Measurements from ENCODE around the gene ME2. TPM values are rescaled to one million over a fixed set of nuclear protein-coding genes. Genes with fewer than 3 reads are reported as not detected.

ME2 gene
- total and polyA plus RNA-seq, 9 of the 15 experiments (the other 6 are each of a cell fraction or from before 2014, with no cell fraction given) = 12.3 to 54.4 (median 36.2) TPM

- peak overlapping the region in 1 of 2 experiments; percentile 26; a peak in 1 of 4 replicates for H3K9ac ChIP-seq (ENCODE audit: insufficient read depth in 1 of 2, low read depth in 2 of 2, low read length in 2 of 2)
- FAIRE-seq (no peak), ATAC-seq (peak; percentile 60), DNase-seq (ENCODE audit: extremely low read depth in 1 of 4, low spot score in 3 of 4) (peak in 1 of 4 experiments; percentile 50)
- in situ Hi-C loops (cut with MboI) = no loop called here
- 0 out of 2 replicates have a peak overlapping the region, but pooled peaks have one; percentile 32 for H2AFZ ChIP-seq (ENCODE audit: low read depth, low read length)
- POLR2A ChIA-PET = interaction anchor here (0.9 to 2.2 kb wide), 5 partner anchors 11 to 96 kb away, joined by 3 to 7 read pairs (median 4); partner anchors contain the start of genes ELAC1, ME2 and SMAD4
- no peaks in the 10 kb centered on the region for H3K9me1 ChIP-seq (ENCODE audit: control insufficient read depth, insufficient read depth, low read length)
- CTCF ChIA-PET (ENCODE audit: low intra/inter-chr PET ratio) = no interaction called here
- H3K27me3 ChIP-seq (ENCODE audit: control insufficient read depth in 2 of 2, insufficient read depth in 2 of 2, low read length in 2 of 2) = no peaks in the 10 kb centered on the region
- peak overlapping the region; percentile 71; the same call in 2 of the 3 replicates for H3K27ac ChIP-seq (ENCODE audit: extremely low read depth, low read depth, low read length)
- no peaks in the 10 kb centered on the region; a peak in 1 of 5 replicates for H3K4me1 ChIP-seq (replicated peaks in 1 of 2; ENCODE audit: control insufficient read depth in 2 of 2, insufficient read depth in 2 of 2, low read length in 2 of 2)
- no peaks in the 10 kb centered on the region for H4K20me1 ChIP-seq (replicated peaks; ENCODE audit: control insufficient read depth, insufficient read depth, low read length)
- H3K79me2 ChIP-seq (ENCODE audit: control insufficient read depth, insufficient read depth, low read length) = no peaks in the 10 kb centered on the region
- intact Hi-C loops (cut with micrococcal nuclease) = no loop called here
- no TSS peak for BruUV-seq (replicated peaks)
- H3K9me3 ChIP-seq (replicated peaks; ENCODE audit: control insufficient read depth, insufficient read depth, low read depth, low read length) = no peaks in the 10 kb centered on the region
- no peak overlapping the region for H3K4me3 ChIP-seq
- no peak overlapping the region for H3K4me2 ChIP-seq (ENCODE audit: insufficient read depth, low read length)
- peaks cover 3% of the 10 kb centered on the region; the same call in 1 of the 3 replicates for H3K36me3 ChIP-seq (ENCODE audit: control insufficient read depth, insufficient read depth, low read length)
- WGBS (ENCODE audit: insufficient coverage, low coverage, missing lambda C conversion rate) = 50% methylated on average over 5 of the region's 5 CpGs
- TF ChIP-seq TCF3 (CRISPR knock-in tag; IDR thresholded peaks at IDR 0.05) (peak; percentile 69; the same call in 1 of the 2 replicates), SOX6 (IDR thresholded peaks at IDR 0.05) (peak; percentile 44; the same call in 1 of the 2 replicates), ARID1B (IDR thresholded peaks at IDR 0.05) (peak; percentile 52; the same call in 1 of the 2 replicates), NFIC (IDR thresholded peaks at IDR 0.05) (no peak), ZNF740 (CRISPR knock-in tag; IDR thresholded peaks at IDR 0.05) (no peak), ZNF740 (tag; IDR thresholded peaks at IDR 0.05) (no peak), ZNF41 (CRISPR knock-in tag; conservative IDR thresholded peaks at IDR 0.05) (no peak), IRF9 (tag; IDR thresholded peaks at IDR 0.05) (no peak), HMBOX1 (IDR thresholded peaks at IDR 0.05) (no peak), NFATC3 (IDR thresholded peaks at IDR 0.05) (no peak), TAL1 (IDR thresholded peaks at IDR 0.05) (peak; percentile 36; the same call in 1 of the 2 replicates), CBX8 (IDR thresholded peaks at IDR 0.05; ENCODE audit: borderline replicate concordance, extremely low read depth, low read depth, low read length, poor library complexity, severe bottlenecking) (no peak), GATAD2B (IDR thresholded peaks at IDR 0.05; ENCODE audit: borderline replicate concordance) (no peak), BDP1 (IDR thresholded peaks at IDR 0.05; ENCODE audit: insufficient read depth, insufficient read length) (no peak), ZFX (CRISPR knock-in tag; IDR thresholded peaks at IDR 0.05) (peak; percentile 49), WHSC1 (IDR thresholded peaks at IDR 0.05; ENCODE audit: low read length) (no peak), PHF21A (IDR thresholded peaks at IDR 0.05; ENCODE audit: borderline replicate concordance, low read depth) (no peak), TARDBP (IDR thresholded peaks at IDR 0.05) (no peak), TAF1 (IDR thresholded peaks at IDR 0.05; ENCODE audit: control insufficient read depth, extremely low read depth, insufficient read depth, low read length, severe bottlenecking) (no peak), PRPF4 (IDR thresholded peaks at IDR 0.05; ENCODE audit: insufficient read depth, low read depth, low read length, poor library complexity, severe bottlenecking) (no peak), E2F4 (CRISPR knock-in tag; IDR thresholded peaks at IDR 0.05; ENCODE audit: low read depth) (no peak)
Measured at GRCh38 chr18:50933684-50934083, 54.8 kb downstream of the ME2 start.

Measured in K562 (cell line).